Adrenal gland (tissue), 5 donors: Measurements from ENCODE around the gene MCOLN3.

ENCODE experiments used
- CTCF ChIP-seq, 6 experiments: fragments of 450-650 bp in 4 of 6; fragments of 200-600 bp in 2 of 6; sonication (generic) in 1 of 6; IDR thresholded peaks; 1 replicate in 5 of 6; 2 replicates in 1 of 6; pipeline versions ENCODE4 v1.5.1 to v1.8.0; 2016 to 2021; ENCODE audit warnings: antibody characterized with exemption in 6 of 6, mild to moderate bottlenecking in 2 of 6, moderate library complexity in 1 of 6
- POLR2A ChIP-seq, 2 donors: fragments of 450-650 bp; IDR thresholded peaks; one replicate each; pipeline ENCODE4 v1.6.1; 2017; ENCODE audit warnings: antibody characterized with exemption in 2 of 2, mild to moderate bottlenecking in 2 of 2, moderate library complexity in 1 of 2
- donor health status: DM: no; HTN: no; CAD: no.

- TF ChIP-seq POLR2A (IDR thresholded peaks at IDR 0.05) (no peak), CTCF (IDR thresholded peaks at IDR 0.05) (no peak)
Observed at GRCh38 chr1:85001742-85002141, 46.6 kb downstream of the MCOLN3 start.
